Glutamatergic neuron (in vitro differentiated cells): ENCODE measurements around the gene ATG9A. TPM values are rescaled to one million over a fixed set of nuclear protein-coding genes. Genes with fewer than 3 reads are reported as not detected.

Source experiments
- DNase-seq: peaks from one replicate; pipeline ENCODE4 v3.0.0; 2022
- H3K27ac Mint-ChIP-seq: one replicate; pipeline ENCODE4 v1.8.0; 2020; ENCODE audit warnings: mild to moderate bottlenecking, mixed read lengths, inconsistent platforms; ENCODE audit not compliant: unreplicated experiment
- H3K27me3 Mint-ChIP-seq: one replicate; pipeline ENCODE4 v1.8.0; 2020; ENCODE audit warnings: mild to moderate bottlenecking, moderate library complexity, mixed read lengths, inconsistent platforms; ENCODE audit not compliant: unreplicated experiment
- H3K36me3 Mint-ChIP-seq: one replicate; pipeline ENCODE4 v1.8.0; 2020; ENCODE audit warnings: mild to moderate bottlenecking, mixed read lengths, inconsistent platforms; ENCODE audit not compliant: unreplicated experiment
- H3K4me1 Mint-ChIP-seq: one replicate; pipeline ENCODE4 v1.8.0; 2020; ENCODE audit warnings: mild to moderate bottlenecking, low read depth, mixed read lengths, inconsistent platforms; ENCODE audit not compliant: unreplicated experiment
- H3K4me3 Mint-ChIP-seq: one replicate; pipeline ENCODE4 v1.8.0; 2020; ENCODE audit warnings: mild to moderate bottlenecking, mixed read lengths, inconsistent platforms; ENCODE audit not compliant: unreplicated experiment
- H3K9me3 Mint-ChIP-seq: one replicate; pipeline ENCODE4 v1.8.0; 2020; ENCODE audit warnings: mild to moderate bottlenecking, moderate library complexity, mixed read lengths, inconsistent platforms; ENCODE audit not compliant: unreplicated experiment
- total RNA-seq: library from RNA; stranded (reverse); fragmentation: NEBNext Ultra II Directional; extraction: Animal tissue kit (Norgen Biotek cat#: 25700); gene quantifications from one replicate; pipeline ENCODE4 v1.2.1, GENCODE V29; 2021; ENCODE audit not compliant: unreplicated experiment
- TF ChIP-seq, protein P1 (sequence below): fragments of 200-600 bp; sonication (generic); IDR thresholded peaks from one replicate; pipeline ENCODE4 v1.5.0; 2021; ENCODE audit not compliant: partially characterized antibody, unreplicated experiment

The ATG9A gene
- total RNA-seq, 1 donor from 2014 or later: 80.4 TPM

DNA sequence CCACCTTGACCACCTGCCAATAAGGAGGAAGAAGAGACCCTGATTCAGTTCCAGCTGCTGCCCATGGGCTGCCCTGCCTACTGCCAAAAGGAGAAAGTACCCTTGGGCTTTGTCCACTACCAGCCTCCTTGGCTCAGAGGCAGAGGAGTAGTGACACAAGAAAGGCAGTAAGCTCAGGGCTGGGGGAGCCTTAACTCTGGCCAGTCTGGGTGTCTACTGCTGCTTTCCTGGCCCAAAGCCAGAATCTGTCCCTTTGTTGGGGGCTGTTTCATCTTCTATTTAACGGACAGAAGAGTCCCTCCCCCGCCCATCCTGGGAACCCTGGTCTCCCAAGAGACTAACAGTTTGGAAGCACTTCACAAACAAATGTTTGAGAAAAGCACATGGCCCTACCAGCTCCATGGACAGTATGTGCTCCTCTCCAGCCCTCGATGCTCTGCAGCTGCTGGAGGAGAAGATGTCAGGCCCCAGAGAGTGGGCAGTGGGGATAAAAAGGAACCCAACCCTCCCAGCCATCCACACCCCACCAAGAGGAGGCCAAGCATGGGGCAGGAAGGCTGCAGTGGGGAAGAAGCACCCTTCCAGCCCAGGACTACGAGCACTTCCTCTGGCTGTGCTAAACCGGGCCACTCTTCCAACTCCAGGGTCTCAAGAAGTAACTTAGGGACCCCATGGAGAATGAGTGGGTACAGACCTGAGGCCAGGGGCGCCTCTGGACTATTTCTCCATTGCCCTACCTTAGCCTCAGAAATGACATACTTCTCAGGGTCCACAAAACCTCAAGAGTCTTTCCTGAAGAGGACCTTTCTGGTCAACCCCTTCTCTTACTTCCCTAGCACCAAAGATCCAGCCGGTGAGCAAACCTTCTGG lies 1.2 kb downstream of the ATG9A start:
- Mint-ChIP-seq H3K27me3 (peaks cover 5% of the 10 kb centered on the region), H3K4me3 (peak overlapping the region; percentile 86), H3K27ac (peak overlapping the region; percentile 33), H3K36me3 (no peaks in the 10 kb centered on the region), H3K9me3 (peaks cover 6% of the 10 kb centered on the region), H3K4me1 (peaks cover 15% of the 10 kb centered on the region)
- DNase-seq: no peak
- TF ChIP-seq, protein P1, sequence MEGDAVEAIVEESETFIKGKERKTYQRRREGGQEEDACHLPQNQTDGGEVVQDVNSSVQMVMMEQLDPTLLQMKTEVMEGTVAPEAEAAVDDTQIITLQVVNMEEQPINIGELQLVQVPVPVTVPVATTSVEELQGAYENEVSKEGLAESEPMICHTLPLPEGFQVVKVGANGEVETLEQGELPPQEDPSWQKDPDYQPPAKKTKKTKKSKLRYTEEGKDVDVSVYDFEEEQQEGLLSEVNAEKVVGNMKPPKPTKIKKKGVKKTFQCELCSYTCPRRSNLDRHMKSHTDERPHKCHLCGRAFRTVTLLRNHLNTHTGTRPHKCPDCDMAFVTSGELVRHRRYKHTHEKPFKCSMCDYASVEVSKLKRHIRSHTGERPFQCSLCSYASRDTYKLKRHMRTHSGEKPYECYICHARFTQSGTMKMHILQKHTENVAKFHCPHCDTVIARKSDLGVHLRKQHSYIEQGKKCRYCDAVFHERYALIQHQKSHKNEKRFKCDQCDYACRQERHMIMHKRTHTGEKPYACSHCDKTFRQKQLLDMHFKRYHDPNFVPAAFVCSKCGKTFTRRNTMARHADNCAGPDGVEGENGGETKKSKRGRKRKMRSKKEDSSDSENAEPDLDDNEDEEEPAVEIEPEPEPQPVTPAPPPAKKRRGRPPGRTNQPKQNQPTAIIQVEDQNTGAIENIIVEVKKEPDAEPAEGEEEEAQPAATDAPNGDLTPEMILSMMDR: no peak

DNA sequence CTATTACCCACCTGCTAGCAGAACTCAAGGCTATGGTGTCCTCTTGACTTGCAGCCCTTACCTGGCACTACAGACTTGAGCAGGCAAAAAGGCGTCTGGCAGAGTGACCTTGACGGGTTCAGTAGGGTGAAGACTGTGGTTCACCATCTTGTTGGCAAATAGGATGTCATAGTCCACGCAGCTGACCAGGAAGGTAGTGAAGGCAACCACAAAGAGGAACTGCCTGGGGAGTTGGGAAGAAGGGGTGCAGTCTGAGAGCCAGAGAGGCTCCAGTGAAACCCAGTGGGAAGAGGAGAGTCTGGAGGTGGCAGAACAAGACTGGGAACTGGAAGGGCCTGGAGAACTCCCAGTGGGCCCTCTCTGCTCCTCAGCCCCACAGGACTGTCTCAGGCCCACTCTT lies 4.1 kb downstream of the ATG9A start:
- TF ChIP-seq, protein P1: no peak
- Mint-ChIP-seq H3K36me3 (peaks cover 5% of the 10 kb centered on the region), H3K4me3 (no peak overlapping the region), H3K27me3 (peaks cover 11% of the 10 kb centered on the region), H3K9me3 (peaks cover 6% of the 10 kb centered on the region), H3K27ac (no peak overlapping the region), H3K4me1 (peaks cover 14% of the 10 kb centered on the region)
- DNase-seq: no peak

DNA sequence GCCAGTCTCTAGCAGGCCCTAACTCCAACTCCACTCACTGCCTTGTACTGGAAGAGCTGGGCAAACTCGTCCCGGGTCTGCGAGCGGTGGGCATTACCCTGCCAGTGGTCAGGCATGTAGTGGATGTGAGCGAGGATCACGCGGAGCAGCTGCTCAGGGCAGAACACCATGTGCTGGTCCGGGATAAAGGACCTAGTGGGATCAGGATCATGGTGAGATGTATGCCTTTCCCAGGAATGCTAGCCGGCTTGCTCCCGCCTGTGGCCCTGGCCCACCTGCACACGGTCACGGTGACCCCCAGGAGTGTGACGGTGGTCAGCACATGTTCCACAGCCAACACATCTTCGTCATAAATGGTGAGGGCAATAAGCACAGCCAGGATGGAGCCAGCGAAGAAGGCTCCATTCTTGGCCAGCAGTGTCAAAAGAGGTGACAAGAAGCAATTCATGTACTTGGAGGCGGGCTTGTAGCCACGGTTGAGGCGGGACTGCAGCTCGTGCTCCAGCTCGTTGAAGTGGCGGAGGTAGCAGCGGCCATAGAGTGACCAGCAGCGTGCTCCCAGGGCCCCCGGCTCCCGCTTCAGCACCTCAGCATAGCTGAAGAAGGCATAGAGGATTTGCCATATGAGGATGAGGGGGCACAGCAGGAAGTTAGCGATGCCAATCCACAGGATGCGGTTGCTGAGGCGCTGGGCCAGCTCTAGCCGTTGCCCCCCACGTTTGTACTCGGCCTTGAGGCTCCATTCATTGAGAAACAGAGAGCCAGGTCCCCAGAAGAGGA lies 5.4 kb downstream of the ATG9A start:
- Mint-ChIP-seq H3K4me3 (no peak overlapping the region), H3K27me3 (peaks cover 7% of the 10 kb centered on the region), H3K4me1 (peaks cover 15% of the 10 kb centered on the region), H3K9me3 (peaks cover 6% of the 10 kb centered on the region), H3K27ac (no peak overlapping the region), H3K36me3 (peaks cover 5% of the 10 kb centered on the region)
- DNase-seq: no peak
- TF ChIP-seq, protein P1: no peak

DNA sequence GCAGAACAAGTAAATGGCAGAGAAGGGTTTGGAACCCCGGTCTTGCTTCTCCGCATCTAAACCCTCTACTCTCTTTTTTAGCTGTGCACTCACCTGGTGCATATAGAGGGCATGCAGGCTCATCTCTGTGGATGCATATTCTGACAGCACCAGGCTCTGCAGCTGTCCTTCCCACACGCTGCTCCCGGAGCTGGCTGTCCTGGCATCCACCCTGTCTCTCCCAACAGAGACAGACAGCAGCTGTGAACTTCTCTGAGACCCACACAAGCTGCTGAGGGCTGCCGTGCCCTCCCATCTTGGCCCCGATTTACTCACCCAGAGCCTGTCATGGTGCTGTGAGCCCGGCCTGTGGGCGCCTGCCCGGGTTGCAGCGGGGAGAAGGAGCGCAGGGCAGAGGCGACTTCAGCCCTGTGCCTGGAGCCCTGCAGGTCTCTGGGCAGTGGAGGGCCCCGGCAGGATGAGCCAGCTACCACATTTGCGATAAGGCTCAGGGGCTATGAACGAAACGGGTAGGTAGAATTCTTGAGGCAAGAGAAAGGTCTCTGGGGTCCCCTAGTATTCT lies 7.4 kb downstream of the ATG9A start:
- H3K27me3 Mint-ChIP-seq: peaks cover 5% of the 10 kb centered on the region
- H3K36me3 Mint-ChIP-seq: peaks cover 5% of the 10 kb centered on the region
- TF ChIP-seq, protein P1: no peak

More for the DNA sequence above, 7.4 kb downstream of the ATG9A start:
- Mint-ChIP-seq H3K9me3 (peaks cover 9% of the 10 kb centered on the region), H3K4me3 (no peak overlapping the region), H3K4me1 (peaks cover 7% of the 10 kb centered on the region), H3K27ac (no peak overlapping the region)
- no peak for DNase-seq
